DOHH2 (cell line): Measurements from ENCODE around the gene SHISA3.

ENCODE experiments used
- EZH2phosphoT487 ChIP-seq: fragments of 200-600 bp; sonication (generic); IDR thresholded peaks from 2 replicates; pipeline ENCODE4 v1.6.1; 2017; ENCODE audit warnings: borderline replicate concordance, mild to moderate bottlenecking, antibody characterized with exemption, low read length, moderate library complexity, mixed read lengths
- TF ChIP-seq, protein P1 (sequence below): fragments of 200-600 bp; sonication (generic); IDR thresholded peaks from one replicate; pipeline ENCODE4 v1.5.1; 2014; ENCODE audit warnings: antibody characterized with exemption, mild to moderate bottlenecking, low read depth, low read length; ENCODE audit not compliant: poor library complexity, severe bottlenecking

- TF ChIP-seq, protein P1, sequence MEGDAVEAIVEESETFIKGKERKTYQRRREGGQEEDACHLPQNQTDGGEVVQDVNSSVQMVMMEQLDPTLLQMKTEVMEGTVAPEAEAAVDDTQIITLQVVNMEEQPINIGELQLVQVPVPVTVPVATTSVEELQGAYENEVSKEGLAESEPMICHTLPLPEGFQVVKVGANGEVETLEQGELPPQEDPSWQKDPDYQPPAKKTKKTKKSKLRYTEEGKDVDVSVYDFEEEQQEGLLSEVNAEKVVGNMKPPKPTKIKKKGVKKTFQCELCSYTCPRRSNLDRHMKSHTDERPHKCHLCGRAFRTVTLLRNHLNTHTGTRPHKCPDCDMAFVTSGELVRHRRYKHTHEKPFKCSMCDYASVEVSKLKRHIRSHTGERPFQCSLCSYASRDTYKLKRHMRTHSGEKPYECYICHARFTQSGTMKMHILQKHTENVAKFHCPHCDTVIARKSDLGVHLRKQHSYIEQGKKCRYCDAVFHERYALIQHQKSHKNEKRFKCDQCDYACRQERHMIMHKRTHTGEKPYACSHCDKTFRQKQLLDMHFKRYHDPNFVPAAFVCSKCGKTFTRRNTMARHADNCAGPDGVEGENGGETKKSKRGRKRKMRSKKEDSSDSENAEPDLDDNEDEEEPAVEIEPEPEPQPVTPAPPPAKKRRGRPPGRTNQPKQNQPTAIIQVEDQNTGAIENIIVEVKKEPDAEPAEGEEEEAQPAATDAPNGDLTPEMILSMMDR = no peak
- TF ChIP-seq EZH2phosphoT487 = no peak
Measured at GRCh38 chr4:42360256-42360669, 37.0 kb upstream of the SHISA3 start.
